ENCODE measurements around the gene MRPS31.
"Not testable (repeated sequence)": the region's sequence is repeated elsewhere in the genome, so short reads cannot be mapped to it uniquely, and the experiment has no call there.

The MRPS31 gene

DNA sequence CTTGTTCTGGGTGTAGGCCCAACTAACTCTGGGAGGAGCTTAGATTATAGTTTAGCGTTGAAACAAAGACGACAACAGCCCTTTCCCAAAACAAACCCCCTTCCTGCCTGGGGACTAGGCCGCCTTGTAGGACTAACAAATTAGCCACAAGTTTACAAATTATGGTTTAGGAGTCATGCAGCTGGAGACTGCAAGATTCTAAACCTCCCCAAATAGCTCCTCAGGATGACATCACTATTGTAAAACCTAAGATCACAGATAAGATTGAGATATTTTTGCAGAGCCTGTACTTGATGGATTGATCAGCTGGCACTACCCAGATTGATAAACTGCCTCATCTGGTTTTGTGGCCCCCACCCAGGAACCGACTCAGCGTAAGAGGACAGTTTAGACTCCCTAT is 16.1 kb upstream of the MRPS31 start:
- TF ChIP-seq TAF1 (IDR thresholded peaks at IDR 0.05; ENCODE audit: borderline replicate concordance, low read depth, low read length) (no peak), POLR2AphosphoS5 (IDR thresholded peaks at IDR 0.05; ENCODE audit: low read depth, low read length) (no peak), POLR2A (IDR thresholded peaks at IDR 0.05; ENCODE audit: low read depth, low read length) (no peak)
- no peak for FAIRE-seq
- DNase-seq (ENCODE audit: insufficient read length) = no peak

DNA sequence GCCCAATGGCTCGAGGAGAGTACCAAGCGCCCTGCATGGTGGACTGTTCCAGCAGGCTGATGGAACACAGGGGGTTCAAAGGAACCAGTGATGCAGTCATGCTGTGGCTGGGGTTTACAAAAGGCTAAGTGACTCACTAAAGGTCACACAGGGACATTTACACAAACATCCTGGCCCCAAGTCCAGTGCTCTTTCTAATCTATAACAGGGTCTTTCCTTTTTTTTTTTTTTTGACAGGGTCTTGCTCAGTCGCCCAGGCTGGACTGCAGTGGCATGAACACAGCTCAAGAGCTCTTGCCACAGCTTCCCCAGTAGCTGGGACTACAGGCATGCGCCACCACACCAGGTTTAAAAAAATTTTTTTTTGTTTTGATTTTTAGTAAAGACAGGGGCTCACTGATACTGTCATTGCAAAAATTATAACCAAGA is 15.6 kb upstream of the MRPS31 start:
- FAIRE-seq (no peak), DNase-seq (ENCODE audit: insufficient read length) (no peak)
- no peak for TF ChIP-seq TAF1 (IDR thresholded peaks at IDR 0.05; ENCODE audit: borderline replicate concordance, low read depth, low read length)
- TF ChIP-seq POLR2AphosphoS5 (IDR thresholded peaks at IDR 0.05; ENCODE audit: low read depth, low read length) = no peak

DNA sequence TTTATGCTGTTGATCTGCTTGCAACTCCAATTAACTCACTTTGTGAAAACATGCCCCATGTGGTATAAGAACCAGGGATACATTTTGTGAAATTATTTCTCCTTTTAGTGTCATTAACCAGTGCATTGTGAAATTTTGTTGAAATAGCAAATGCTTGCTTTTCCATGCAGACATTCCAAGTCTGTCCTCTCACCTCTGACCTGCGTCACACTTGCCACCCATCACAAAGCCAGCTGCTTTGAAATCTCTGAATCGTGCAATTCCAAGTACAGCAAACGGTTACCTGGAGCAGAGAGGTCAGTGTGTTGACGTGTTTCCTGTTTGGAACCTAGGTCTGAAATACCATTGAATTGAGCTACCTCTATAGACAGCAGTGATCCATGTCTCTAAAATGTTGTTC is 13.6 kb upstream of the MRPS31 start:
- TF ChIP-seq POLR2A (IDR thresholded peaks at IDR 0.05; ENCODE audit: low read depth, low read length) = no peak
- no peak for TF ChIP-seq POLR2AphosphoS5 (IDR thresholded peaks at IDR 0.05; ENCODE audit: low read depth, low read length)
- no peak for TF ChIP-seq TAF1 (IDR thresholded peaks at IDR 0.05; ENCODE audit: borderline replicate concordance, low read depth, low read length)
- no peak for FAIRE-seq

DNA sequence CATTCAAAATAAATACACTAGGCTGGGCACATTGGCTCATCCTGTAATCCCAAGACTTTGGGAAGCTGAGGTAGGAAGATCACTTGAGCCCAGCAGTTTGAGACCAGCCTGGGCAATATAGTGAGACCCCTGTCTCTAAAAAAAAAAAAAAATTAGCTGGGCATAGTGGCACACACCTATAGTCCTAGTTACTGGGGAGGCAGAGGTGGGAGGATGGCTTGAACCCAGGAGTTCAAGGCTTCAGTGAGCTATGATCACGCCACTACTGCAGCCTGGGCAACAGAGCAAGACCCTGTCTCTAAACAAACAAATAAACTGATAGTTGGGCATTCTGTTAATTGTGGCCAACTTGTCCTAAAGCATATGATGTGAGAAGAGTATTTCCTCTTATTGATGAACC is 12.0 kb upstream of the MRPS31 start:
- not testable (repeated sequence) for DNase-seq (ENCODE audit: insufficient read length); FAIRE-seq

More for the DNA sequence above, 13.6 kb upstream of the MRPS31 start:
- no peak for DNase-seq (ENCODE audit: insufficient read length)

DNA sequence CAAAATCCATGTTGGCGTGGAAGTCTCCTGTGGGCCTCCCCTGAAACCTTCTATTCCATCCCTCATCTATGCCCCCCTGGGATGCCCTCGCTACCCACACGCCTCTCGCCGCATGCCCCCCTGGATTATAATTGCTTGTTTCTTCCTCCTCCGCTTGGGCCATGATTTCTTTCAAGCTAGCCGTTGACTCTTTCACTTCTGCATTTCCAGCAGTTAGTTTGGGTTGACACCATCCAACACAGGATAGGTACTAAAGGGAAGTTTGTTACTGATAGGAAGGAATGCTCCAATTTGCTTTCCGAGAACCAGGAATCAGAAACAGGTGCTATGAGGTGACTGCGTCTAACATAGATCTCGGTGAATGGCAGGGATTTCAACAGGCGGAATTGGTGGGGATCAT is 10.7 kb upstream of the MRPS31 start:
- TF ChIP-seq POLR2AphosphoS5 (IDR thresholded peaks at IDR 0.05; ENCODE audit: low read depth, low read length) = no peak
- no peak for TF ChIP-seq TAF1 (IDR thresholded peaks at IDR 0.05; ENCODE audit: borderline replicate concordance, low read depth, low read length)
- TF ChIP-seq POLR2A (IDR thresholded peaks at IDR 0.05; ENCODE audit: low read depth, low read length) = no peak
- no peak for FAIRE-seq
- DNase-seq (ENCODE audit: insufficient read length) = no peak

DNA sequence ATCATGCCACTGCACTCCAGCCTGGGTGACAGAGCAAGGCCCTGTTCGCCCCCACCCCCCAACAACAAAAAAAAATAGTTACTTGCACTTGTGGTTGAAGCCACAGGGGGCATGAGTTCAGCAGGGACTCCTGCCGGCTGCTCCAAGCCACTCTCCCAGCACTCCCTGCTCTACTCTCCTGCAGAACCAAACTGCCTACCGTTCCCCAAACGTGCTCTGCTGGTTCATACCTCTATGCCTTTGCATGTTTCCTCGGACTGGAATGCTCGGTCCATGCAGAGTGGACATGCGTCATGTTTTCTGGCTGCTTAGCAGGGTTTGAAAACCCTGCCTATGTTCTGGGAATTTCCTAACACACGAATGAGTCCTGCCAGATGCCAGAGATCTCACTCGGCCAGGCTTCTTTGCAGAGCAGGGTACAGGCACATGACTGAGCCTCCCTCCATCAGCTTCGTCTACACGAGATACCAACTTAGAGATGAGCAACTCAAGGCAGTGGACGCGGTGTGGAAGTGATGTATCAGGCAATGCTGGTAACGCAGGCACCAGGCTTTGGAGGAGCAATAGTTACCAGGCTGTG is 9.9 kb upstream of the MRPS31 start:
- no peak for FAIRE-seq
- TF ChIP-seq POLR2AphosphoS5 (IDR thresholded peaks at IDR 0.05; ENCODE audit: low read depth, low read length) (no peak), POLR2A (IDR thresholded peaks at IDR 0.05; ENCODE audit: low read depth, low read length) (no peak), TAF1 (IDR thresholded peaks at IDR 0.05; ENCODE audit: borderline replicate concordance, low read depth, low read length) (no peak)
- no peak for DNase-seq (ENCODE audit: insufficient read length)

DNA sequence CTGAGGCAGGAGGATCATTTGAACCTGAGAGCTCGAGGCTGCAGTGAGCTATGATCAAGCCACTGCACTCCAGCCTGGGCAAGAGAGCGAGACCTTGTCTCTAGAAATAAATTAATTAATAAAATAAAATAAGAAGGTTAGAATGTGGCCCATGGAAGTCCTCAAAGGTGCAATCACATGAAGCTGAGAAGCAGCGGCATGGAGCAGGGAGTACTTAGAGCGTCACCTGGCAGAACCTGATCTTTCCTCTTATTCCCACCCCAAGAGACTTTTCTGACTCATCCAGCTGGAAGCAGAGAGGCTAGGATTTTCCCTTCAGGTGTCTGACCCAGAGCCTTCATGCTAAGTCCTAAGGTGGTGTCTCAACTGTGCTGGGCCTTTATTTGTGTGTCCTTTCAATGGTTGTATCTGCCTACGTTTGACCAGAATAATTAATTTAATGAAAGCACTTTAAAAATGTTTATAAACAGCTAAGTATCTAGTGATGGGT is 8.9 kb upstream of the MRPS31 start:
- FAIRE-seq (no peak), DNase-seq (ENCODE audit: insufficient read length) (no peak)
- TF ChIP-seq POLR2AphosphoS5 (IDR thresholded peaks at IDR 0.05; ENCODE audit: low read depth, low read length) (no peak), TAF1 (IDR thresholded peaks at IDR 0.05; ENCODE audit: borderline replicate concordance, low read depth, low read length) (no peak), POLR2A (IDR thresholded peaks at IDR 0.05; ENCODE audit: low read depth, low read length) (no peak)

DNA sequence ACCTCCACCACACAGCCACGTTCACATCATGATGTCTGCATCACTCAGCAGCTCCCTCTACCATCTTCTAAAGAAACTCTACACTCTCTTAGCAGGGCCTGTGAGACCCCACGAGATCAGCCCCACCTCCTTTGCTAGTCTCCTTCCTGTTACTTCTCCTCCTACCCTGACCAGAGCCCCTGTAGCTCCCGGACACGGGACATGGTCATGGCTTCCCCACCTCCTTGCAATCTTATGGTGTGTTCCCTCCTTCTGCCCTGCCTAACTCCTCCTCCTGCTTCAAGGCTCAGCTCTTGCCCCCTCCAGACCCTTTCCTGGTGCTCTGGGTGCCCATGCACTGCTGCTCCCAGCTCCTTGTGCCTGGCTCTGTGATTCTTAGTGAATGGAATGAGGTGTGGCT is 8.1 kb upstream of the MRPS31 start:
- no peak for FAIRE-seq
- TF ChIP-seq POLR2AphosphoS5 (IDR thresholded peaks at IDR 0.05; ENCODE audit: low read depth, low read length) = no peak
- TF ChIP-seq POLR2A (IDR thresholded peaks at IDR 0.05; ENCODE audit: low read depth, low read length) = no peak
- no peak for TF ChIP-seq TAF1 (IDR thresholded peaks at IDR 0.05; ENCODE audit: borderline replicate concordance, low read depth, low read length)
- DNase-seq (ENCODE audit: insufficient read length) = no peak

DNA sequence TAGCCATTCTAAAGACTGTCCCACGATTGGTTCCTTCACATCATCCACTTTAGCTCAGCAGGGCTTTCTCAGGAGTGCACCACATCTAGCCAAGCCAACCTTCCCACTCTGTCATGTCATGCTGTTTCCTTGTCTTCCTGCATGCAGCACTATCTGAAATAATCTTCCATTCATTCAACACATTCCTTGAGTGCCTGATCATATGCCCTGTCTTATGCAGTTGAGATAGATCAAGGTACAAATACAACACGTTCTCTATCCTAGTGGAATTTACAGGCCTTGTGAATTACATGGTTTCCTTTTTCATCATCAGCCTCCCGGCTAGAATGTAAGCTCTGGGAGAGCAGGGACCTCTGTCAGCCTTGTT is 6.8 kb upstream of the MRPS31 start:
- DNase-seq (ENCODE audit: insufficient read length) (no peak), FAIRE-seq (peak; percentile 63)
- TF ChIP-seq POLR2A (IDR thresholded peaks at IDR 0.05; ENCODE audit: low read depth, low read length) (no peak), POLR2AphosphoS5 (IDR thresholded peaks at IDR 0.05; ENCODE audit: low read depth, low read length) (no peak), TAF1 (IDR thresholded peaks at IDR 0.05; ENCODE audit: borderline replicate concordance, low read depth, low read length) (no peak)

DNA sequence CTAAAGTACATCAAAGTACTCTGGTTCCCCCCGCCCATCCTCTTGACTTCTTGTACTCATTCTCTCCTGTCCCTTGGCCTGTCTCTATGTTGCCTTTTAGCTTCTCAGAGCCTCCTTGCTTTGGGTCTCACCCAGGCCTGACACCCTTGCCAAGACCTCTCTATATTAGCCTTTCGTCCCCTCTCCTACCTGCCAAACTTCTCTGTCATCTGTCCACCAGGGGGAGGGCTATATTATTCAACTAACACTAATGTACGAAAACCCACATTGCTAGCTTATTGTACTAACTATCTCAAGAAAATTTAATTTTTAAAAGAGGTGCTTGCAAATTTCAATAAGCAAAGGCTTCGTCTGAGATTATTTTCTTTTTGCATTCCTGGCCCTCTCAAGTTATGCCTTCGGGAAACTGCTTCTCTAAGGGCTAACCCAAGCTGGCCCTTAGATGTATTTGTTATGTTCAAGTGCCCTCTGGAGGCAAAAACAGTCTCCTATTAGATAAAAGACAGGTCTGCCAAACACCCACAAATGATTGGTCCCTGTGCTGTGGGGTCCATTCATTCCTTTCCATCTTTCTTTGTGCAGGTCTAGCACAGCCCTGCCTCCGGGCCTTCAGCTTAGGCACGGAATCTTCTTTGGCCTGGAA is 6.3 kb upstream of the MRPS31 start:
- TF ChIP-seq POLR2AphosphoS5 (IDR thresholded peaks at IDR 0.05; ENCODE audit: low read depth, low read length) (no peak), POLR2A (IDR thresholded peaks at IDR 0.05; ENCODE audit: low read depth, low read length) (no peak), TAF1 (IDR thresholded peaks at IDR 0.05; ENCODE audit: borderline replicate concordance, low read depth, low read length) (no peak)
- DNase-seq (ENCODE audit: insufficient read length) (no peak), FAIRE-seq (peak; percentile 83)

DNA sequence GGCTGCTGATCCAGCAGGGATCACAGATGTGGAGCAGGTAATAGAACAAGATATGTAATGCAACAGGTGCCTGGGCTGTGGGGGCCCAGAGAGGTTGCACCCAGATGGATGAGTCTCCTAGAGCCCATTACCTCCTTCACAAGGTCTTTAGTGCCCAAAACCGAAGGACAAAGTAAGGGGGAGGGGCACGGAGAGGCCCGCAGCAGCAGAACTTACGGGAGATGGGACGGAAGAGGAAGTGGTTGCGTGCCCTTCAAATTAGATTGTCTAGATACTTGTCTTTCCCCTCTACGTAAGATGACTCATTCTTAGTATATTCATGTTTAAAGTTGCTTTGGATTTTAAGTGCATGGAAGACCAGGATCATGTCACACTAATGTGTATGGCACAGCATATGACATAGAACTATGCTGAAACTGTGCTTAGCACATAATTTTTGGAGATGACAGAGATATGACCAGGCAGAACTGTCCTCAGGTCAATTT is 5.7 kb upstream of the MRPS31 start:
- FAIRE-seq = no peak
- TF ChIP-seq POLR2AphosphoS5 (IDR thresholded peaks at IDR 0.05; ENCODE audit: low read depth, low read length) (no peak), TAF1 (IDR thresholded peaks at IDR 0.05; ENCODE audit: borderline replicate concordance, low read depth, low read length) (no peak), POLR2A (IDR thresholded peaks at IDR 0.05; ENCODE audit: low read depth, low read length) (no peak)
- DNase-seq (ENCODE audit: insufficient read length) = no peak

DNA sequence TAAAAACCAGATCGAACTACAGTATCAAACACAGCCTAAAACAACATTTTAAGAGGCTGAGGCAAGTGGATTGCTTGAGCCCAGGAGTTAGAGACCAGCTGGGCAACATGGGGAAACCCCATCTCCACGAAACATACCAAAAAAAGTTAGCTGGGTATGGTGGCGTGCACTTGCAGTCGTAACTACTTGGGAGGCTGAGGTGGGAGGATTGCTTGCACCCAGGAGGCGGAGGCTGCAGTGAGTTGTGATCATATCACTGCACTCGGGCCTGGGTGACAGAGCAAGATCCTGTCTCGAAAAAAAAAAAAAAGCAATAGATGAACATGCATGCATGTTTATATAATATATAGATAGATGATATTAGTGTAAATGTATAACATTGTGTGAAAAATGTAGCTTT is 5.2 kb upstream of the MRPS31 start:
- DNase-seq (ENCODE audit: insufficient read length) (no peak), FAIRE-seq (no peak)
- TF ChIP-seq POLR2AphosphoS5 (IDR thresholded peaks at IDR 0.05; ENCODE audit: low read depth, low read length) (no peak), TAF1 (IDR thresholded peaks at IDR 0.05; ENCODE audit: borderline replicate concordance, low read depth, low read length) (no peak), POLR2A (IDR thresholded peaks at IDR 0.05; ENCODE audit: low read depth, low read length) (no peak)
